ENCODE results near the gene NPW.

Gene NPW

DNA sequence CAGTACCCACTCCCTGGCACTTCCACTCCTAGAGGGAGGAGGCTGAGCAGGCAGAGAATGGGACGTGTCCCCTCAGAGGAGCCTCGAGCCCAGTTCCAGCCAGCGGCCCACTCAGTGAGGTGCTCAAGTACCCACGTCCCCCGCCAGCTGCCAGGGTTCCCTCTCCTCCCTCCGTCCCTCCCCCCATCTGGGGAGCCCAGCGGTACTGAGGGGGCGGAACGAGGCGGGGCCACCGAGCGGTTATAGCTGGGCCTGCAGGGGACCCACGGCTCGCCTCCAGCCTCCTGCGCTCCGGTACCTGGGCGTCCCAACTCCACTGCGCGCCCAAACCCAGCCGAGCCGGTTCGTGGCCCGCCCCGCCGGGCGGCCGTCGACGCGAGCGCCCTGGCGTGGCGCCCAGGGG lies at the start of gene NPW:
Gene NPW (plus strand): TSS at position 268 of the 403 bp plus-strand sequence.
- DNase-seq (ENCODE audit: low read depth in 2 of 3, low spot score in 1 of 3), result no peak

DNA sequence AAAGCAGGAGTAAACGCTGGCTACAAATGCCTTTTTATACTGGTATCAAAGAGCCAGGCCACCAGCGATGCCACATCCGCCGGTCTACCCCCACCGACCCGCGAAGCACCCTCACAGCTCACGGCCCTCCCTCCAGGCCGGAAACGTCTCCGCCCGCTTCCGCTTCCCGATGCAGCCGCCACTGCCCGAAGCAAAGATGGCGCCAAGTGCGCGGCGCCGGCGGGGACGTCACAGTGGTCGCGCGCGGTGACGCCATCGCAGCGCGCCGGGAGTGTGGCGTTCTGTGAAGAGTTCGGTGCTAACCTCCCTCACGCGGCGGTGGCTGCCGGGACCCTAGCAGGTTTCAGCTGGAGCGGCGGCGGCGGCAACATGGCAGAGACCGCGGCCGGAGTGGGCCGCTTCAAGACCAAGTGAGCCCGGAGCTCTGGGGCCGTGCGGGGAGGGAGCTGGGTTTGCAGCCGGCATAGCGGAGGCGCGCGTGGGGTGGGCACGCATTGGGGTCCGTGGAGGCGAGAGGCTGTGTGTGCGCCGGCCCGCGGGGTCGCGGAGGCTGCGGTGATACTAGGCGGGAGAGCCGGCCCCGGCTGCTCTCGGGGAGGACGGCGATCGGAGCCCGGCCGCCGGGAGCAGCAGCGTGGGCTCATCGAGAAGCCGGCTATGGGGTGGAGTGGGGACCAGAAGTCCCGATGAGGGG lies 47.6 kb upstream of the NPW start, which contains the start of gene TBL3:
Gene TBL3 (plus strand): TSS at position 258 of the 694 bp plus-strand sequence. CDS start 112 bp downstream, at position 370.
- peak; percentile 95 to 97 (median 96) for DNase-seq (ENCODE audit: low read depth in 2 of 3, low spot score in 1 of 3)

DNA sequence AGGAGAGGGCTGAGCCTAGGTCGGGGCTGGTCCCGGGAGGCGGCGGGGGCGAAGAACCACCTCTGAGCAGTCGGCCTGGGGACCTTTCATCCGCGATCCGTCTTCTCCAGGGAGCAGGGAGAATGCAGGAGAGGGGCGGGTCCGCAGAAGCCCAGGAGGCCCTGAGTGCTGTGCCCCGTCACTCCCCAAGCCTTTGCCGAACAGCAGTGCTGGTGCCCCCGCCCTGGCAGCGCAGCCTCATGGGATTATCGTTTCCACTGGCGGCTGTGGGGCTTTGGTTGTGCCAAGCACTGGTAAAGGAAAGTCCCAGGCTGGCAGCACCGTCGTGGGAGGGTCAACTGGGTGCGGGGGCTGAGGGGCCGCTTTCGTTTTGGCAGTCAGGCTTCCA lies 47.1 kb upstream of the NPW start:
- no peak for DNase-seq (ENCODE audit: low read depth in 2 of 3, low spot score in 1 of 3)

DNA sequence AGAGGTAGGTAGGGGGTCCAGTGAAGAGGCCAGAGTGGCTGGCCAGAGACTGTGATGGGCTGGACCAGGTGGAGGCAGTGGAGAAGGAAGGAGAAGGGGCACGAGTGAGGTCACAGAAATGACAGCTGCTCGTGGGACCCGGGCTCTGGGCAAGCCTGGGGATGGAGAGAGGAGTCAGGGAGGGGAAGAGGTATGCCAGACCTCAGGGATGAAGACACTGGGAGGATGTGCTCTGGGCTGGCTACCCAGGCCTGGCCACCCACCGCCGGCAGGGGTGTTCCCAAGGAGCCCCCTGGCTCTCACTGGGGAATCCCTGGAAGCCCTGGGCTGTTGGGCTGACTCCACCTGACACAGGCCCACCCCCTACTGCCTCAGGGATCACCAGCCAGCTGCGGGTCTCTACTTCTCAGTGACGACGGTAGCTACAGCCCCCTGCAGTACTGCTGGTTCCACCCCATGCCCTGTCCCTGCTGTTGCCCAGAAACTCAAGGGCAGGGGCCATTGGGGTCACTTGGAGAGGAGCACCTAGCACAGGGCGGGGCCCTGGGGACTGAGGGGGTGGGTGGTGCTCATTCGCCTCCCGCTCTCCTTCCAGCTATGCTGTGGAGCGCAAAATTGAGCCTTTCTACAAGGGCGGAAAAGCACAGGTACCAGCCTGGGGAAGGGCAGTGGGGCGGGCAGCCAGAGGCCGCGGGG lies 46.0 kb upstream of the NPW start:
- DNase-seq (ENCODE audit: low read depth in 2 of 3, low spot score in 1 of 3), result no peak

DNA sequence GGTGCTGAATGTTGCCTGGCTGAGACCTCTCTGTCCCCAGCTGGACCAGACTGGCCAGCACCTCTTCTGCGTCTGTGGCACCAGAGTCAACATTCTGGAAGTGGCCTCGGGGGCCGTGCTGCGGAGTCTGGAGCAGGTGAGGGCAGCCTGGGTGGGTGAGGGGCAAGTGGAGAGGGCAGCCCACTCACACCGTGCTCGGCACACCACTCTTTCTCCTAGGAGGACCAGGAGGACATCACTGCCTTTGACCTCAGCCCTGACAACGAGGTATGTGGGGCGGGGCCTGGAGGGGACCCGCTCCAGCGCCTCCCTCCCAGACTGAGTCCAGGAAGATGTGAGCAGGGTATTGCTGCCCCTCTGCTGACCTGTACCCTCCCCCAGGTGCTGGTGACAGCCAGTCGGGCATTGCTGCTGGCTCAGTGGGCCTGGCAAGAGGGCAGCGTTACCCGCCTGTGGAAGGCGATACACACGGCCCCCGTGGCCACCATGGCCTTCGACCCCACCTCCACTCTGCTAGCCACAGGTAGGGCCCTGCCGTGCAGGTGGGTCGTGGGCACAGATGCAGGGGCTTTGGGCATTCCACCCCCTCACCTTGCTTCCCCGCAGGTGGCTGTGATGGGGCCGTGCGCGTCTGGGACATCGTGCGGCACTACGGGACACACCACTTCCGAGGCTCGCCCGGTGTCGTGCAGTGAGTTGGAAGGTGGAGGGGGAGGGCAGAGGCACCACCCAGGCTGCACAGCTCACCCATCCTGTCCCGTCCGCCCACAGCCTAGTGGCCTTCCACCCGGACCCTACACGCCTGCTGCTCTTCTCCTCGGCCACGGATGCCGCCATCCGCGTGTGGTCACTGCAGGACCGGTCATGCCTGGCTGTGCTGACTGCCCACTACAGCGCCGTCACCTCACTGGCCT lies 45.2 kb upstream of the NPW start:
- no peak for DNase-seq (ENCODE audit: low read depth in 2 of 3, low spot score in 1 of 3)

DNA sequence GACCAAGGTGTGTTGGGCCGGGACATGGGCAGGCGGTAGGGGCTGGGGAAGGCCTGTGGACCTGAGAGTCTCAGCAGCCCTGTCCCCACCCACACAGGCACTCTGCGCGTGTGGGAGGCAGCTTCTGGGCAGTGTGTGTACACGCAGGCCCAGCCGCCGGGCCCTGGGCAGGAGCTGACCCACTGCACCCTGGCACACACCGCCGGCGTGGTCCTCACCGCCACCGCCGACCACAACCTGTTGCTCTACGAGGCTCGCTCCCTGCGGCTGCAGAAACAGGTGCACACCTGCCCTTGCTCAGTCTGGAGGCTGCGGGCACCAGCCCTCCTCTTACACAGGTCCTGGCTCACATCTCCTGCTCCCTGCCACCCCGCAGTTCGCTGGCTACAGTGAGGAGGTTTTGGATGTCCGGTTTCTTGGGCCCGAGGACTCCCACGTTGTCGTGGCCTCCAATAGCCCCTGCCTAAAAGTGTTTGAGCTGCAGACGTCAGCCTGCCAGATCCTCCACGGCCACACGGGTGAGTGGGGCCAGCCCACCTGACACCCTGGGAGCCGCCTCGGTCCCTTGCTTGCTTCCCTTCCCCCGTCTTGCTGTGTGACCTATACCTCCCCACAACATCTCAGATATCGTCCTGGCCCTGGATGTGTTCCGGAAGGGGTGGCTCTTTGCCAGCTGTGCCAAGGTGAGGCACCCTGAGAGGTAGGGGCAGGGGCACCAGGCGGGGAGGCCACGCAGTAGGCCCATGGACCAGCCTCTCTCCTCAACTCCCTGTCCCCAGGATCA lies 44.0 kb upstream of the NPW start:
- no peak for DNase-seq (ENCODE audit: low read depth in 2 of 3, low spot score in 1 of 3)

DNA sequence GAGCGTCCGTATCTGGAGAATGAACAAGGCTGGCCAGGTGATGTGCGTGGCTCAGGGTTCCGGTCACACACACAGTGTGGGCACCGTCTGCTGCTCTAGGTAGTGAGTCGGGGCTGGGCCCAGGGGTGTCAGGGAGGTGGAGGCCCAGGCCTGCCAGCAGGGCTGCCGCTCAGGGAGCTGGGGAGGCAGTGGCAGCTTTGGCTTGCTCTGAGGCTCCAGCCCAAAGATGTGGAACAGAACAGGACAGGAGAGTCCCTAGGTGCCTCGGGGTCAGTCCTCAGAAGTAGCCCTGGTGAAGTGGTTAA lies 43.4 kb upstream of the NPW start:
- no peak for DNase-seq (ENCODE audit: low read depth in 2 of 3, low spot score in 1 of 3)

DNA sequence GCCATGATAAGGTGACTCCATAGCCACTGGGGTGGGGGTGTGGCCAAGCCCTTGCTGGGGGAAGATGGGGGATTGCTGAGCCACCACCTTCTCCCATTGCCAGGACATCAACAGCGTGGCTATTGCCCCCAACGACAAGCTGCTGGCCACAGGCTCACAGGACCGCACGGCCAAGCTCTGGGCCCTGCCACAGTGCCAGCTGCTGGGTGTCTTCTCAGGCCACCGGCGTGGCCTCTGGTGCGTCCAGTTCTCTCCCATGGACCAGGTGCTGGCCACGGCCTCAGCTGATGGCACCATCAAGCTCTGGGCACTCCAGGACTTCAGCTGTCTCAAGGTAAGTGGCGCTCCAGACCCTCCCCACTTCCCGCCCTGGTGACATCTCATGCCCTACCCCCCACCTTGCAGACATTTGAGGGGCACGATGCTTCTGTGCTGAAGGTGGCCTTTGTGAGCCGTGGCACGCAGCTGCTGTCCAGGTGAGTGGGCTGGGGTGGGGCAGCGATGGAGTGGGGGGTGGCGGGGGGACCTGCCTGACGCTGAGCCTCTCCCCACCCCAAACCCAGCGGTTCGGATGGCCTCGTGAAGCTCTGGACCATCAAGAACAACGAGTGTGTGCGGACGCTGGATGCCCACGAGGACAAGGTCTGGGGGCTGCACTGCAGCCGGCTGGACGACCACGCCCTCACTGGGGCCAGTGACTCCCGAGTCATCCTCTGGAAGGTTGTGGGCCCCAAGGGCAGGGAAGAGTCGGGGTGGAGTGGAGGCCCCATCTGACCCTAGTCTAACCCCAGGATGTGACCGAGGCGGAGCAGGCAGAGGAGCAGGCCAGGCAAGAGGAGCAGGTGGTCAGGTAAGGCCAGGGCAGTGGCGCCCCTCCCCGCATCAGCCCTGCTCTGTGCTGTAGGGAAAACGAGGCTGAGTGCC lies 42.4 kb upstream of the NPW start:
- DNase-seq (ENCODE audit: low read depth in 2 of 3, low spot score in 1 of 3), result no peak

DNA sequence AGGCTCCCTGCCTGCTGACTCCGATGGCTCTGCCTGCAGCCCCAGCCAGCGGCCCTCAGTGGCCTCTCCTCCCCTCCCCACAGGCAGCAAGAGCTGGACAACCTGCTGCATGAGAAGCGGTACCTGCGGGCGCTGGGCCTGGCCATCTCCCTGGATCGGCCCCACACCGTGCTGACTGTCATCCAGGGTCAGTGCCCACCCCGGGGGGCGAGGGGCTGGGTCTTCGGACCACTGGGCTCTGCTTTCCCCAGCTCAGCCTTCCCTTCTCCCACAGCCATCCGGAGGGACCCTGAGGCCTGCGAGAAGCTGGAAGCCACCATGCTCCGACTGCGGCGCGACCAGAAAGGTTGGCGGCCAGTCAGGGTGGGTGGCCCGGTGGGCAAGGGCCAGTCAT lies 41.7 kb upstream of the NPW start:
- no peak for DNase-seq (ENCODE audit: low read depth in 2 of 3, low spot score in 1 of 3)

DNA sequence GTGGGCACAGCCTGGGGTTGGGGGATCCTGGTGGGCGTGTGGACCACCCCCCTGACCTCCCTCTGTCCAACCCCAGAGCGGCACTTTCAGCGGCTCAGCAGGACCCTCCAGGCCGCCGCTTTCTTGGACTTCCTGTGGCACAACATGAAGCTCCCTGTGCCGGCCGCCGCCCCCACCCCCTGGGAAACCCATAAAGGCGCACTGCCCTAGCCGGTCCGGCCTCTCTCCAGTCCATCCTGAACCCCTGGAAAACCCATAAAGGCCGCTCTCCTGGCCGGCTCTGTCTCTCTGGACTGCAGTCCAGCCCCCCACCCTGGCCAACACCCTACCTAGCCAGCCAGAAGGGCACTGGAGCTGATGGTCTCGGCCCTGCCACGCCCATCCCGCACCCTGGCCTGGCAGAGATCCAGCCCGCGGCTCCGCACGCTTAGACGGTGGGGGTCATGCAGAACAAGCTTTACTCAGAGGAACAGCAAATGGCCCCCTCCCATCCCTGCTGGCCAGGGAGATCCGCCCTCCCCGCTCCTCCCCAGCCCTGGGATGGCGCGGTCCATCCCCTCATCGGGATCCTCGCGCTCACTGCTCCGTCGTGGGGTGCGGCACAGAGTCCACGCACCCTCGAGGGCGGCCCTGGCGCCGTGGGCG lies 41.0 kb upstream of the NPW start:
- no peak for DNase-seq (ENCODE audit: low read depth in 2 of 3, low spot score in 1 of 3)

DNA sequence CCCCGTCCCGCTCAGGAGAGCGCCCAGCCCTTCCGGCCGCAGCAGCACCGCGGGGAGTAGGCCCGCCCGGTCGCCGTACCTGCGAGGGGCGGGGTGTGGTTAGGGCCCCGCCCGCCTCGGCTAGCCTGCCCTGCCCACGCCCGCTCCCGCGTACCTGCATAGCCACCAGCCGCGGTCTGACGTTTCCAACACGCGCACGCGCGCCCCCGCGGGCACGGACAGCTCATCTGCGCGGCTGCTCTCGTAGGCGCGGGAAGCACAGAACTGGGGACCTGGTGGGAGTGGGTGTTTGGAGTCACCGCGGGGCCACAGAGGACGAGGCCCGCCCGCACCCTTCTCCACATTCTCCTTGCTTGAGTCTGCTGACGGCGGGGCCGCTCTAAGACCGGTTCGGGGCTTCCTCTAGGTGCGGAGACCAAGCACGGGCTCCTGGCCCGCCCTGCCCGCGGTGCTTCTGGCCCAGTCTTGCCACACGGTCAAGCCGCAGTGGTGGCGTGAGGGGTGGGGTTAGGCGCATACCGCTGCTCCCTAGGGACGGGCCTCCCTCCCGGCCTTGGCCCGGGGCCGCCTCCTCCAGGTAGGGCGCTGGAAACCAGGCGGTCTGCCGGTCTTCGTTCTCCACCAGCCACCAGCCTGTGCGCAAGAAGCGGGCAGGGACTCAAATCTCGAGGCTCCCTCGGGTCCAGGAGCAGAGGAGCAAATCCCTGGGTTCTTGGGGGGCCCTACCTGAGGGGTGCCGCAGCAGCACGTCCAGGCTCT lies 40.1 kb upstream of the NPW start:
- DNase-seq (ENCODE audit: low read depth in 2 of 3, low spot score in 1 of 3), result no peak

DNA sequence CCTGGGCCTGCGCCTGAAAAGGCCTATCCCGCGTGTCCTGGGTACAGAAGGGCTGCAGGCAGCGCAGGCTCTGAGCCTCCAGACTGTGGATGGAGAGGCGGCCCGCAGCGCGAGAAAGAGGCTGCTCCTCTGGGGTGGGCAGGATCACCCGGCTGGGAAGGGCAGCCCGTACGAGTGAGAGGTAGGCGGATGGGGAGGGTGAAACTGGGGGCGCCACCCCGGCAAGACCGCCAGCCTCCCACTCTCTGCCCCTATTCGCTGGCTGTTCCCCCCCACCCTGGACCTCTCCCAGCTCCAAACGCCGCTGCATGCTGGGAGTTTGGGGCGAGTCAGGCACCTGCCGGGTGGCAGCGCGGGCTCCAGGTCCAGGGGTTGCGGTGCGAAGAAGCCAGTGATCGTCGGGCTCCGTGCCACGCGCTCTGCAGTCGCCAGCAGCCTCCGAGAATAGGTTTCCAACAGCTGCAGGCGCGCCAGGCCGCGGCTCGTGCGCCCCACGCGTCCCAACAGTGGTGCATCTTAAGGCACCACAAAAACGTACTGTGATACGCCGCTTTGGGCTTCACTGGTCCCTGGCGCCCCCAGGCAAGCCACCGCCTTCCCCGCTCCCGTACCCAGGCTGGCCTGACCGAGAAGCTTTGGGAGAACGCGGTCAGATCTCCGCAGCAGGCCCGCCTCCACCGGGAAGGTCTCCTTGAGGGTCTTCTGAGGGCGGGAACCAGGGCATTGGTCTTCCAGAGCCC lies 39.4 kb upstream of the NPW start:
- no peak for DNase-seq (ENCODE audit: low read depth in 2 of 3, low spot score in 1 of 3)

DNA sequence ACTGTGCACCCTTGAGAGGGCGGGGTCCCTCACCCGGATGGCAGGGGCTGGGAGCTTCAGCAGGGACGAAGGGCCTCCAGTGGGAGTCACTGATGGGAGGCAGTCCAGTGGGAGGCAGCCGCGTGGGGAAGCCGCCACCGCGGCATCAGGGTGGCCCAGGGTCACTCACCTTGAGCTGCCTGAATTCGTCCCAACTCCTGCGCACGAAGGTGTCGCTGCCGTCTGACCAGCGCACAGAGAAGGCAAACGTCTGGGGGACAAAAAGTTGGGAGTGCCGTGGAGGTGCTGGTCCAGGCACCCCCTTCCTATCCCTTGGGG lies 38.9 kb upstream of the NPW start:
- DNase-seq (ENCODE audit: low read depth in 2 of 3, low spot score in 1 of 3), result no peak

DNA sequence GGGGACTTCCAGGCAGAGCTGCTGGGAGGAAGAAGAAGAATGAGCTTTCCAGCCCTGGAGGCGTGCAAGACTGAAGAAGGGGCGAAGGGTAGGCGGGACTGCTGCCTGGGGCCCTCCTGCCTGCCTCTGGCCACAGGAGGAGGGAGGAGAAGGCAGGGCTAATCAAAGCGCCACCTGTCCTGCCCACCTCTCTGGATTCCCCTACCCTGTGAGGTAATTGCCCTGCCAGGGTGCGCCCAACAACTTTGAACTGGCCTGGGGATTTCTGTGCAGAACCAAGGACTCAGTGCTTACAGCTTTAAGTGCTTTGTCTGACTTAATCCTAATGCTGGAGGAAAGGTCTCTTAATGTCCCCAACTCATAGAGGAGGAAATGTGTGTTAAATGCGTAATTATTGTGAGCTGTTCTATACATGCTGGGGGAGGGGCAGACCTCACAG lies 38.2 kb upstream of the NPW start, which contains the start of gene NOXO1:
Gene NOXO1 (minus strand): TSS at position 72 of the 439 bp plus-strand sequence. CDS start 290 bp downstream, outside the sequence.
- DNase-seq (ENCODE audit: low read depth in 2 of 3, low spot score in 1 of 3), result no peak

DNA sequence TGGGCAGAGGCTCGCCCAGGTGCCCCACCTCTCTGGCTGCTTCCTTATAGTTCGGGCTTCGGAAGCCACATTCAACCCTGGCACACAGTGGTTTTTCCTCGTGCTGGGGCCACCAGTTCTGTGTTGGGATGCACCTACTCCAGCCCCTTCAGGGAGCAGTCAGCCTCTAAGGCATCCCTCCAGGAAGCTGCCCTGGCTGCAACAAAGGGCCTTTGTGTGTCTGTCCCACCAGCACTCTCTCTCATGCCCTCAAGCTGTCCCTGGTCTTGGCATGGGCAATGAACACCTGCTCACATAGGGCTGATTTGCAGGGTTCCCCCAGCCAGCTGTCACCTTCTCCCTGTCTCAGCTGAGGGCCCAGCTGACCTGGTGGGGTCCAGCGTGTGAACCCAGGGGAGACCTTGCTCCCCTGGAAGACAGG lies 37.6 kb upstream of the NPW start:
- no peak for DNase-seq (ENCODE audit: low read depth in 2 of 3, low spot score in 1 of 3)

DNA sequence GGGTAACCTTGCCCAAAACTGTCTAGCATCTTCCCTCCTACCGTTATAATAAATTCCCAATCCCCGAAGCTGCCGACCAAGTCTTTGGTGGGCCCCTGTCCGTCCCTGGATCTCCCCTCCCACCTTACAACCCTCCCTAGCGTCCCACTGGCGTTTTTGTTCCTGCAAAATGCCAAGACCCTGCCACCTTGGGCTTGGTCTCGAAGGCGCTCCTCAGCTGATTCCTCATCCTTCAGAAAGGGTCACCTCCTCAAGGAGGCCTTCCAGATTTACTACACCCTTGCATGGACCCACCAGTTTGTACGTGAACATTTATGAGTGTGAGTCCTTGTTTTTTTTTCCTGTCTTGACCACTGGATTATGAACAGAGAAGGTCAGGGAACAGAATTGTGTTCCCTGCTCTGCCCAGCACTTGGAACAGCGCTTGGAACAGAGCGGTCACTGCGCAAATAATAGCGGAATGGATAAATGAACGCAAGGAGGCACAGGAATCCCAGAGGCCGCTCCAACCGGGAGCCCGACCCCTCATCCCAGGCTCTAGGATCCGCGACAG lies 36.5 kb upstream of the NPW start:
- DNase-seq (ENCODE audit: low read depth in 2 of 3, low spot score in 1 of 3), result no peak

DNA sequence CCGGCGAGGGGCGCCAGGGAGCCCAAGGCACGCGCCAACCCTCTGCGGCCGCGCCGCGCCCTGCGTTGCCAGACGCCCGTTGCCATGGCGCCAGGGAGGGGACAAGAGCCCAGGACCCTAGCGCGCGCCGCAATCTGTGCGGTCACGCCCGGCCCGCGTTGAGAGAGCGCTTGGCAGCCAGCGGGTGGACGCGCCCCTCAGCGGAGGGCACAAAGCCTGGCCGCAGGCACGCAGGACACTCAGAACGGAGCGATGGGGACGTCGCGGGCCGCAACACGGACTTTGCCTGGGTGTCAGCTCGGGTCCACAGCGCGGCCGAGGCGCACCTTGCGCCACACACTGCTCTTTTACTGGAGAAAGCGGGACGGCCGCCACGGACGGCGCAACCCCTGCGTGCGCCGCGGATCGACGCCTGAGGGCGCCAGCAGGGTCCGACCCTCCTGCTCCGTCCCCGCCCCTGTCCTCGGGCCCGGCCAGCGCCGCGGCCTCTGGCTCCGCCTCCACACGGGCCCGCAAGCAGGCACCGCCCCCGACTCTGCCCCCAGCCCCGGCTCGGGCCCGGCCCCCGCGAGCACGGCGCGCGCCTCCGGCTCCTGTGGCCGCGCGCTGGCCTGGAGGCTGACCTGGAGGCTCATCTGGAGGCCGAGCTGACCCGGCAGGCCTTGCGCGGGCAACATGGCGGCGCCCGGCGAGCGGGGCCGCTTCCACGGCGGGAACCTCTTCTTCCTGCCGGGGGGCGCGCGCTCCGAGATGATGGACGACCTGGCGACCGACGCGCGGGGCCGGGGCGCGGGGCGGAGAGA lies 35.8 kb upstream of the NPW start, which contains the start of gene GFER:
Gene GFER (plus strand): TSS at position 650 of the 803 bp plus-strand sequence. CDS start 26 bp downstream, at position 676.
- DNase-seq (ENCODE audit: low read depth in 2 of 3, low spot score in 1 of 3), result peak; percentile 54 to 76 (median 55)
